Measurements from ENCODE around the gene ADCY7. TPM values are rescaled to one million over a fixed set of nuclear protein-coding genes. Genes with fewer than 3 reads are reported as not detected.

ADCY7 gene
- total RNA-seq, 4 donors from 2014 or later, result 40.4 to 50.9 (median 41.2) TPM

- no peaks in the 10 kb centered on the region for H3K9me3 ChIP-seq
- H3K4me1 ChIP-seq, result peaks cover 0 to 35% (median 19%) of the 10 kb centered on the region in 4 donors
- no peak for TF ChIP-seq POLR2A (IDR thresholded peaks at IDR 0.05)
- no peak for TF ChIP-seq CTCF (IDR thresholded peaks at IDR 0.05)
- TF ChIP-seq EP300 (IDR thresholded peaks at IDR 0.05), result no peak
- WGBS, 2 donors, result 82 to 91% methylated on average over 12 of the region's 12 CpGs
- H3K36me3 ChIP-seq, result no peaks in the 10 kb centered on the region
- no peak overlapping the region for H3K27ac ChIP-seq
- no peak for DNase-seq (ENCODE audit: low spot score in 2 of 2)
- no peaks in the 10 kb centered on the region for H3K27me3 ChIP-seq
- no peak overlapping the region for H3K4me3 ChIP-seq
Measured at GRCh38 chr16:50269769-50270509, 3.6 kb downstream of the ADCY7 start.

DNA sequence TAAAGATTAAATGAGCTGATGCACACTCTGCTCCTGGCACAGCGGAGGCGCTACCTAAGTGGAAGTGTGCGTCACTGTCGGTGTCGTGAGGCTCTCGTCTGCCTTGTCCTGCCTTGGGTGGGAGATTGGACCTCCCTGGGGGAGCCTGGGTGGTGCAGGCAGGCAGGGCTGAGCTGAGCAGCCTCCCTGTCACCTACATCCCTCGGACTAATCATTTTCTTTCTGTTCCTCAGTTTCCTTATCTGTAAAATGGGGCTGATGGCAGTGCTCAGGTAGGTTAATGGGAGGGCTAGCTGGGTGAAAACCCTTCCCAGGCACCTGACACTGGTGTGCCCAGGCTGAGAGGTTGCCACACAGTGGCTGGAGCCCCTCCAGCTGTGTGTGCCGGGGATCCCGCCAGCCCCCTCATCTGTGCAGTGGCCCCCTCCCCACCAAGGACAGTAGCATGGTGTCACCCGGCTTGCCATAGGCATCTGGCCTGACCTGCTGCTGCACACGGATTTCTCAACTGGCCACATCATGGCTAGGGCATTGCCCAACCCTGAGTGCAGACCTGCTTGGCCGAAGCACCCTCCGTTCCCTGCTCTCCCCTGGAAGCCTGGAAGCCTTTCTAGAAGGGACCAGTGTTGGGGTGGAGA is 4.3 kb downstream of the ADCY7 start:
- H3K9me3 ChIP-seq, result no peaks in the 10 kb centered on the region
- no peak for DNase-seq (ENCODE audit: low spot score in 2 of 2)
- H3K27me3 ChIP-seq, result no peaks in the 10 kb centered on the region
- TF ChIP-seq POLR2A (IDR thresholded peaks at IDR 0.05) (no peak), CTCF (IDR thresholded peaks at IDR 0.05) (no peak), EP300 (IDR thresholded peaks at IDR 0.05) (no peak)
- WGBS, 2 donors, result 91 to 95% methylated on average over 13 of the region's 13 CpGs
- no peak overlapping the region for H3K27ac ChIP-seq
- H3K36me3 ChIP-seq, result no peaks in the 10 kb centered on the region
- H3K4me3 ChIP-seq, result no peak overlapping the region
- peaks cover 0 to 35% (median 18%) of the 10 kb centered on the region in 4 donors for H3K4me1 ChIP-seq

DNA sequence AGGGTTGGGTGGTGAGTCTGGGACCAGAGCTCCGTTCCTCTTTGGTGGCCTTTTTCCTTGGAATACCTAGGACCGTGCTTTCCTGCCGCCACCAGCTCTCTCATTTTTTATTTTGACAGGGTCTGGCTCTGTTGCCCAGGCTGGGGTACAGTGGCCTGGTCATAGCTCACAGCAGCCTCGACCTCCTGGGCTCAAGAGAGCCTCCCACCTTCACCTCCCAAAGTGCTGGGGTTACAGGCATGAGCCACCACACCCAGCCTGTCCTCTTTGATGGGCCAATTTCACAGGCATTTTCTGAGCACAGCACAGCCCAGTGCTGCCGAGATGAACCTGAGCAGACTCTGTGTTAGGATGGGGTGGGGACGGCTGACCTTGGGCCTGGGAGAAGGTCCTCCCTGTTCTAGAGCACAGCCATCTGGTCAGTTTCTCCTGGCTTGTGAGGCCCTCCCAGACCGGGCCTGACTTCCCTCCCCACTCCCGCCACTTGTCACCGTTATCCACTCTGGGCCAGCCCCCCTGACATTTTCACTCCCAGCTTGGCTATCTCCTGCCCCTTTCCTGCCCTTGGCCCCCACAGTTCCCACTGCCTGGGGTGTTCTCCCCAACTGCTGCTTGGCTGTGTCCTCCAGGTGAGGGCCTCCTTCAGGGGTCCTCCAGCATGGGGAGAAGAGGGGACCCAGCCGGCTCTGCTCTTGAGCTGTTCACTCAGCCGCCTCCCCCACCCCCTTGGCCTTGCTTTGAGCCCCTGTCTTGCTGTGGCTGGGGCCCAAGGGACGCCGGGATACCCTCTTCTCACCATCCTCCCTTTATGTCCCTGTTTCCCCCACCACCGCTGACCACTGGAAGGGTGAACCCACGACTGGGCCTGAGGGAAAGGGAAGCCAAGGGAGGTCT is 5.0 kb downstream of the ADCY7 start:
- Histone ChIP-seq H3K4me3 (no peak overlapping the region), H3K27ac (no peak overlapping the region), H3K27me3 (no peaks in the 10 kb centered on the region), H3K36me3 (no peaks in the 10 kb centered on the region), H3K9me3 (no peaks in the 10 kb centered on the region), H3K4me1 (peaks cover 0 to 29% (median 14%) of the 10 kb centered on the region in 4 donors)
- TF ChIP-seq CTCF (IDR thresholded peaks at IDR 0.05) (no peak), EP300 (IDR thresholded peaks at IDR 0.05) (no peak), POLR2A (IDR thresholded peaks at IDR 0.05) (no peak)
- DNase-seq (ENCODE audit: low spot score in 2 of 2), result no peak
- WGBS, 2 donors, result 73 to 83% methylated on average over 15 of the region's 15 CpGs

DNA sequence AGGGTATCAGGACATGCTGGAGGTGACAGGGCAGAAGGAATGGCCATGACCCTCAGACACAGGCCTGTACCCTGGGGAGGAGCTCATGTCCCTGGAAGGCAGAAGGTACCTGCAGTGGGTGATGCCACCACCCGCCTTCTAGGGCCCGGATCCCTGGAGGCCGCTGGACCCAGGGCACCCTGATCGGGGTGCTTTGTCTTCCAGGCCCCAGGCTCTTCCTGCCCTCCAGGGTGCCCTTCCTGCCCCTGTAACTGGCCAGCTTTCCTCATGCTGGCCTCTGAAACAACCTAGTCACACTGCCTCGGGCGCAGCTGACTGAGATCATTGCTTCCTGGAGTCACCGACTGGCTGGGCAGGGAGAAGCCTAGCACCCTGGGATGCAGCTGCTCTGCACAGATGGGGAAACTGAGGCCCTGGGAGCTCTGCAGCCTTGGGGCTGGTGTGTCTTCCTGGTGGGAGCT is 5.8 kb downstream of the ADCY7 start:
- no peak for DNase-seq (ENCODE audit: low spot score in 2 of 2)
- Histone ChIP-seq H3K4me1 (peaks cover 0 to 22% (median 9%) of the 10 kb centered on the region in 4 donors), H3K27me3 (no peaks in the 10 kb centered on the region), H3K4me3 (no peak overlapping the region), H3K36me3 (no peaks in the 10 kb centered on the region), H3K27ac (no peak overlapping the region), H3K9me3 (no peaks in the 10 kb centered on the region)
- 72 to 75% methylated on average over 6 to 7 of the region's 7 CpGs for WGBS, 2 donors
- TF ChIP-seq EP300 (IDR thresholded peaks at IDR 0.05) (no peak), CTCF (IDR thresholded peaks at IDR 0.05) (no peak), POLR2A (IDR thresholded peaks at IDR 0.05) (no peak)
